GM12865 (cell line): ENCODE results near the gene CNN3.

Source experiments
- DNase-seq: peaks from one replicate; pipeline ENCODE4 v3.0.0; 2010; ENCODE audit warnings: low read depth
- H3K4me3 ChIP-seq: 2 replicates; pipeline ENCODE4 v1.5.1; 2011; ENCODE audit warnings: mild to moderate bottlenecking, low read depth, low read length, control low read depth
- TF ChIP-seq, protein P1 (sequence below): IDR thresholded peaks from 2 replicates; pipeline ENCODE4 v1.5.1; 2011; ENCODE audit warnings: low read length, control low read depth, low read depth, inconsistent platforms; ENCODE audit not compliant: insufficient read depth; ENCODE audit errors: missing control alignments

The CNN3 gene

DNA sequence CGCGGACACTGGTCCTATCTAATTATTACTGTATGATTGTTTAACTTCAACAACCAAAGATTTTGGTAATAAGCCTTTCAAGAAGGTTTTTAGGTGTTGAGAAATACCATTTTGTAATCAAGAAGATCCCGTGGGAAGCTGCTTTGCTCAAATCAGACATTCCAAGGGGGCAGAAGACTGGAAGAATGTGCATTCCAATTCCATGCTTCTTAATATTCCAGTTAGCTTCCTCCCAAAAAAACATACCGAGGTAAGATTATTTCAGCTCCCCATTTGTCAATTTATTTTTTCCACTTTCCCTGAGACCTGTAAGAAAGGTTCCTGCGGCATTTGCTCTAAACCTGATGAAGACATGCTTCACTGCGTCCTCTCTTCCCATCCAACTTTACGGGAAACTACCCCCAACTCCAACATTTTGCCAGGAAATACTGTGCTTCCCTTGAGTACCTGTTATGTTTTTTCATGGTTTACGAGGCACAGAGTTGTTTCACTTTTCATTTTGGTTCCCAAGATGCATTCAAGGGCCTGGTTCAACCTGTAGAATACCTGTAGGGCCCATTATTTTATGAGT, 4.1 kb downstream of the CNN3 start:
- DNase-seq = no peak
- no peak overlapping the region for H3K4me3 ChIP-seq
- TF ChIP-seq, protein P1, sequence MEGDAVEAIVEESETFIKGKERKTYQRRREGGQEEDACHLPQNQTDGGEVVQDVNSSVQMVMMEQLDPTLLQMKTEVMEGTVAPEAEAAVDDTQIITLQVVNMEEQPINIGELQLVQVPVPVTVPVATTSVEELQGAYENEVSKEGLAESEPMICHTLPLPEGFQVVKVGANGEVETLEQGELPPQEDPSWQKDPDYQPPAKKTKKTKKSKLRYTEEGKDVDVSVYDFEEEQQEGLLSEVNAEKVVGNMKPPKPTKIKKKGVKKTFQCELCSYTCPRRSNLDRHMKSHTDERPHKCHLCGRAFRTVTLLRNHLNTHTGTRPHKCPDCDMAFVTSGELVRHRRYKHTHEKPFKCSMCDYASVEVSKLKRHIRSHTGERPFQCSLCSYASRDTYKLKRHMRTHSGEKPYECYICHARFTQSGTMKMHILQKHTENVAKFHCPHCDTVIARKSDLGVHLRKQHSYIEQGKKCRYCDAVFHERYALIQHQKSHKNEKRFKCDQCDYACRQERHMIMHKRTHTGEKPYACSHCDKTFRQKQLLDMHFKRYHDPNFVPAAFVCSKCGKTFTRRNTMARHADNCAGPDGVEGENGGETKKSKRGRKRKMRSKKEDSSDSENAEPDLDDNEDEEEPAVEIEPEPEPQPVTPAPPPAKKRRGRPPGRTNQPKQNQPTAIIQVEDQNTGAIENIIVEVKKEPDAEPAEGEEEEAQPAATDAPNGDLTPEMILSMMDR = no peak

DNA sequence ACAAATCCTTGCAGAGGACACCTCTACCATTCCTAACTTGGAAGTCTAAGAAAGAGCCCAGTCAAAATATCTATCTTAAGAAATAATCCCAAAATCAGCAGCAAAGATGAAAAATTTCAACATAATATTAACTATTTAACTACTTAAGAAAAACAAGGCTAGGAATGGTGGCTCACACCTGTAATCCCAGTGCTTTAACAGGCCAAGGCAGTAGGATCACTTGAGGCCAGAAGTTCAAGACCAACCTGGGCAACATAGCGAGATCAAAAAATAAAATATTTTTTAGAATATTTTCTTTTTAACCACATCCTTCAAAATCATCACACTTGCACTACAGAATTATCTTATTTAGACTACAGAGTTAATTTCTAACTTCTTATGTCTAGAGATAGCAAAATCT, 4.9 kb downstream of the CNN3 start:
- TF ChIP-seq, protein P1 = no peak
- H3K4me3 ChIP-seq = no peak overlapping the region
- DNase-seq = no peak

DNA sequence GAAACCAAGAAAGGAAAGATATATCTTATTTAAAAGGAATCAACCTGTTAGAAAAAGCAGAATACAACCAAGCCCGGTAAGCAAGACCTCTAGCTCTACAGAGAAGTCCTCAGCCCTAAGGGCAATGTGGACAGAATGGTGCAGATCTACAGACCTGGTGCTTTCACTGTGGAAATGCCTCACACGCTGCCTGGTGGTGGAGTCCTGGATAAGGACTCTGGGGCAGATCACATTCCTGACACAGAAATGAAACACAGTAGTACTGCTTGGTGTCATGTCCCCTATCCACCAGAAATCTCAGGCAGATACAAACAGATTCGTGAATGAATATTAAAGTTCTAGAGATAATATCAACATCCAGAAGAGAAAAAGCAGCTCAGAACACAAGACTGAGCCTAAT, 6.8 kb downstream of the CNN3 start:
- no peak overlapping the region for H3K4me3 ChIP-seq
- TF ChIP-seq, protein P1 = no peak
- DNase-seq = no peak

DNA sequence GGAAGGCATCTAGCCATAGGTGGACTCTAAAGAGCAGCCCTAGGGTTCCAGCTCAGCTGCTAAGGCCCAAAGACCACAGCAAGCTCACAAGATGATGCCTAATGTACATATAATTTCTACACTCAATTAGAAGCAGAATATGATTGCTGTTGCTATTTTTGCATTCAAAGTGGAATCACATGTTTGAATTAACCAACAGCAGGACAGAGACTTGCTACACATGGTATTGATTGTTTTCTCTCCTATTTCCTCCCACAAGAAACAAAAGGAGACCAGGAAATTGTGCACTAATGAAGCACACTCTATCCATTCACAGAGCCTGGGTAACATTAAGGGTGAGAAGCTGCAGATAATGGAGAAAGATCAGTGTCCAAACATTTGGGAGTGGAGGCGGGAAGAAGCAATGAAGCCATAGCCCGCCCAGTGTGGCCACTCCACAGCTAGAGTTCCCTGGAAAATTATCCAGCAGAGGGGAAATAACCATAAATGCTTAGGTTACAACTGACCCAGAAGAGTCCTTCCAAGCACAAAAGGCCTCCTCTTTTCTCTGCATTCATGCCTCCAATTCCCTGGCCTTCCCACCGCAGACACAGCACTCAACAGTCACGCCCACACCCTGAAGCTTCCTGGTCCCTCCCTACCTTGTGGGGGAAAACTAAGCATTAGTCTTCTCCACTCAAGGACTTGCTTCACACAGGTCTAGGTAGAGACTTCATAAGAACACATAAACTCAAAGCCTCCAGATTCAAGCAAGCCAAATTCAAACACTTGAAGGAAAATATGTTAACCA, 7.5 kb downstream of the CNN3 start:
- TF ChIP-seq, protein P1 = no peak
- no peak for DNase-seq
- no peak overlapping the region for H3K4me3 ChIP-seq

- DNase-seq = no peak
- TF ChIP-seq, protein P1 = no peak
- no peak overlapping the region for H3K4me3 ChIP-seq
These were observed 9.7 kb downstream of the CNN3 start for GRCh38 chr1:94917251-94917650.

GRCh38 chr1:94912263-94913184, 14.4 kb downstream of the CNN3 start:
- H3K4me3 ChIP-seq = no peak overlapping the region
- TF ChIP-seq, protein P1 = no peak
- no peak for DNase-seq
